Adrenal gland (tissue), 5 donors: Measurements from ENCODE around the gene MARF1.

ENCODE experiments used
- CTCF ChIP-seq, 6 experiments: fragments of 450-650 bp in 4 of 6; fragments of 200-600 bp in 2 of 6; sonication (generic) in 1 of 6; IDR thresholded peaks; 1 replicate in 5 of 6; 2 replicates in 1 of 6; pipeline versions ENCODE4 v1.5.1 to v1.8.0; 2016 to 2021; ENCODE audit warnings: antibody characterized with exemption in 6 of 6, mild to moderate bottlenecking in 2 of 6, moderate library complexity in 1 of 6
- POLR2A ChIP-seq, 2 donors: fragments of 450-650 bp; IDR thresholded peaks; one replicate each; pipeline ENCODE4 v1.6.1; 2017; ENCODE audit warnings: antibody characterized with exemption in 2 of 2, mild to moderate bottlenecking in 2 of 2, moderate library complexity in 1 of 2
- donor health status: DM: no; HTN: no; CAD: no.

DNA sequence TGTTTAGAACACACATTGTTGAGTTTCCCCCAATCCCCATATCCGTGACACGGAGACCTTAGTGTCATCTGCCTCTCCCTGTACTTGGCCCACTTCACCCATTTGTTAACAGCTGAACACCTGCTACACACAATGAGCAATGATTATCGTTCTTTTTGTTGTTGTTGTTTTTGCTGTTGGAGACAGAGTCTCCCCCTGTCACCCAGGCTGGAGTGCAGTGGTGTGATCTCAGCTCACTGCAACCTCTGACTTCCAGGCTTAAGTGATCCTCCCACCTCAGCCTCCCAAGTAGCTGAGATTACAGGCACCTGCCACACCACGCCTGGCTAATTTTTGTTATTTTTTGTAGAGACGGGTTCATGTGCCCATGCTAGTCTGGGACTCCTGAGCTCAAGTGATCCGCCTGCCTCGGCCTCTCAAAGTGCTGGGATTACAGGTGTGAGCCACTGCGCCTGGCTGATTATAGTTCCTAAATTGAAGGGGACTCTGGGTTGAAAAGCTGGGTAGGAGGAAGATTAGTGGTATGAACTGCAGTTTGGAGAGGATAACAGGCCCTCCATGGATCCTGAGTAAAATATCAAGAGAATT lies 28.7 kb upstream of the MARF1 start:
- TF ChIP-seq CTCF (IDR thresholded peaks at IDR 0.05) (no peak), POLR2A (IDR thresholded peaks at IDR 0.05) (no peak)
